Raji (cell line): ENCODE results near the gene CPT1B.

Source experiments
- POLR2A ChIP-seq: IDR thresholded peaks from 2 replicates; pipeline ENCODE4 v1.6.1; 2011; ENCODE audit warnings: low read depth, low read length, control low read depth; ENCODE audit not compliant: insufficient read depth

The CPT1B gene

GRCh38 chr22:50612528-50613221 is 34.4 kb upstream of the CPT1B start:
- TF ChIP-seq POLR2A: no peak

DNA sequence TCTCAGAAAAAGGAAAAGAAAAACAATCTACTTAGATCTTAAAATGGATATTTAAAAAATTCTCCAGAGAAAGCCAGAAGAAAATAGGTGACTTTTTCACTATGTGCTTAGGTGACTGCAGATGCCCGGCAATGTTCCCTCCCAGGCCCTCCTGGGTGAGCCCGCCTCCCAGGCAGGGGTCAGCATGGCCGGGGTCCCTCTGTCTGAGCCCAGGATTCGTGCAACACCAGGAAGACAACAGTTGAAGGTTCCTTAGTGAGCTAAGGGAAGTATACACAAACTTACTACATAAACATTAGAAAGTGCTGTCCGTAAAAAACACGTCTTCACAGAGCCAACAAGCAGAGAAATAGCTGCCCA is 33.9 kb upstream of the CPT1B start:
- no peak for TF ChIP-seq POLR2A

- no peak for TF ChIP-seq POLR2A
Measured at GRCh38 chr22:50611341-50612060, 33.3 kb upstream of the CPT1B start.

GRCh38 chr22:50610581-50610980 is 32.4 kb upstream of the CPT1B start:
- TF ChIP-seq POLR2A: no peak

GRCh38 chr22:50610041-50610451 is 31.8 kb upstream of the CPT1B start:
- TF ChIP-seq POLR2A: no peak

DNA sequence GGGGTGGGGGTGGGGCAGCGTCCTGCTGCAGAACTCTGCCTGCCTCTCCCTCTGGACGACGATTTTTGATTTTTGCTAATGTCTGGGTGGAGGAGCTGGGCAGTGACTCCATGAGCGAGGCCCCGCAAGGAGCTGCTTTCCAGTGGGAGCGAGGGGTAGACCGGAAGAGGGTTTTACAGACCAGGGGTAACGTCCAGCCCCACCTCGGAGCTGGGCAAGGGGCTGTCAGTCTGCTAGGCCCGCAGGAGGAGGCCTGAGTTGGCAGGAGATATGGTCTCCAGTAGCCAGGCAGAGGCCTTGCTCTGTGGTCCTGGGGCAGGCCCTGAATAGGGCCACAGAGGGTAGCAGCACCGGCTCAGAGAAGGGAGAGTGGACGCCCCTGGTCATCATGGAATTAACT is 31.4 kb upstream of the CPT1B start:
- TF ChIP-seq POLR2A: no peak

DNA sequence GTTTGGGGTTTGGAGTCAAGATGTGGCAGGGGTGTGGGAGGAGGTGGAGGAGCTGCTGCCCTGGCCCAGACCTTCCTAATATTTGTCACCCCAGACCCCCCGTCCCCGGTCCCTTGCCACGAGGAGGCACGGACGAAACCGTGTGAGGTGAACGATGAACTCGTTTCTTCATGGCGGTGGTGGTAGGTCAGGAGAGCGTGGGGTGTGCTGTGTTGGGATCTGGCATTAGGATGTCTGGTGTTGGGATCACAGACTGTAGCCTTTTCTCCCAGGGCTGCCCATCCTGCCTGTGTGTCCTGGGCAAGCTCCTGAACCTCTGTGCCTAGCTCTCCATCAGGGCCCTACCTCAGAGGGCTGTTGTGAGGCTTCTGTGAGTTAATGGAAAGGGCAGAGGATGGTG is 30.8 kb upstream of the CPT1B start:
- TF ChIP-seq POLR2A: no peak

DNA sequence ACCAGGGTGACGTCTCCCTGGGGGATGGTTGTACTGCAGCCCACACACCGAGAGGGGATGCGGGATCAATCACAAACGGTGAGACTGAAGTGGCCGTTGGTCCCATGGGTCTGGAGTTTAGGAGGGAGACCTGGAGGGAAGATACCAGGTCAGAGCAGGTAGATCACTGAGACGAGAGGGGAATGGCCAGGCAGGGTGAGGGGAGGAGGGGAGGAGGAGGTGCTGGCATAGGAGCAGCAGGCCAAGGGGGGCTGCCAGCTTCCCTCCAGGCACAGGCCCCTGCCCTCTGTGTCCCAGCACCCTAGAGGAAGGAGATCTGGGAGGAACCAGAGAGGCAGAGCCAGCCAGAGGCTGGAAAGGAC is 29.4 kb upstream of the CPT1B start:
- no peak for TF ChIP-seq POLR2A

DNA sequence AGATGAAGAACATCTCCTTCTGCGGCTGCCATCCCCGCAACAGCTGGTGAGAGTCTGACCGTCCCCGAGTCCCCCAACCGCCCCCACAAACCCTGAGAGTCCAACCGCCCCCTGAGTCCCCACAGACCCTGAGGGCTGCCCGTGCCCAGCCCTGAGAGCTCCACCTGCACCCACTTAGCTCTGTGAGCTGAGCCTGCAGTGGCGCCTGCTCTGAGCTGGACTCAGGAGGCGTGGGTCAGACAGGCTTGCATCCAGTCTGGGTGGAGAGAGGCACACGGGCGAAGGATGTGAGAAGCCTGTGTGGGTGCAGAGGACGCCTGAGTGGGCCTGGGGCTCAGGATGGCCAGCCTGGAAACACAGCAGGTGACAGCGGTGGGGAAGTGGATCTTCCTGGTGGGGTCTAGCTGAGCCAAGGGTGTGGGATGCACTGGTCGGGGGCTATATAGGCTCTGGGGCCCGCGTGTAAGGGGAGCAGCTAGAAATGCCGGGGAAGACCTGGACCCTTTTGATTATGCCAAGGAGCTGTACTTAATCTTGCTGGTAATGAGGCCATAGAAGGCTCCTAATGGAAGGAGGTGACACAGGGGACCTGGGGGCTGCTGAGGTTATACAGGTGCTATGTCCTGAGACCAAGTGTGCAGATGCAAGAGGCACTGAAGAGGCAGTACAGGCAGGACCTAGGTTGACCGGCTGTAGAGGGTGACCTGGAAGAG is 28.9 kb upstream of the CPT1B start:
- TF ChIP-seq POLR2A: no peak

- TF ChIP-seq POLR2A: no peak
Measured at GRCh38 chr22:50606165-50606945, 28.1 kb upstream of the CPT1B start.

GRCh38 chr22:50605613-50606074 is 27.4 kb upstream of the CPT1B start:
- no peak for TF ChIP-seq POLR2A

- TF ChIP-seq POLR2A: no peak
Measured at GRCh38 chr22:50605002-50605612, 26.9 kb upstream of the CPT1B start.

GRCh38 chr22:50604256-50605001 is 26.2 kb upstream of the CPT1B start:
- TF ChIP-seq POLR2A: no peak

DNA sequence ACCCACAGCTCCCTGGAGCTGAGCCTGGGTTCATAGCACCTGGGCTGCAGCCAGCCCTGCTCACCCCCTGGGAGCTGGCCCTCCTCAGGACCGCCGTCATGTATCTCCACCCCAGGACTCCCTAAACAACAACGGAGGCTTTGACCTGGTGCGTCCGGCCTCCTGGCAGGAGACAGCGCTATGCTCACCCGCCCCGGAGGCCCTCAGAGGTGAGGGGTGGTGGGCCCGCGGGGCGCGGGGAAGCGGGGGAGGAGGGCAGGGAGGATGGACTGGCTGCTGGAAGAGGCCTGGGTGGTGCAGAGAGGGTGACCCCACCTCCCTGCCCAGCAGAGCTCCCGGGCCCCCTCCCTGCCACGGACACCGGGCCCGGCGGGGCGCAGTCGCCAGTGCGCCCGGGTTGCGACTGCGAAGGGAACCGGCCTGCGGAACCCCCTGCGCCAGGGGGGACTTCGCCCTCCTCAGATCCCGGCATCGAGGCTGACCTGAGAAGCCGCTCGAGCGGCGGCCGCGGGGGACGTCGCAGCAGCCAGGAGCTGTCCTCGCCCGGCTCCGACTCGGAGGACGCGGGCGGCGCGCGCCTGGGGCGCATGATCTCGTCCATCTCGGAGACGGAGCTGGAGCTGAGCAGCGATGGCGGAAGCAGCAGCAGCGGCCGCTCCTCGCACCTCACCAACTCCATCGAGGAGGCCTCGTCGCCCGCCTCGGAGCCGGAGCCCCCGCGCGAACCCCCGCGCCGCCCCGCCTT is 25.5 kb upstream of the CPT1B start:
- TF ChIP-seq POLR2A: no peak

- TF ChIP-seq POLR2A: no peak
Measured at GRCh38 chr22:50602338-50602700, 24.1 kb upstream of the CPT1B start.
